Ascending aorta (tissue), 2 donors: Measurements from ENCODE around the gene ST8SIA5. TPM values are rescaled to one million over a fixed set of nuclear protein-coding genes. Genes with fewer than 3 reads are reported as not detected.

Experiments
- DNase-seq, 2 donors: peaks; one replicate each; pipeline ENCODE4 v3.0.0-alpha.2; 2019; ENCODE audit warnings: low spot score in 2 of 2
- H3K27ac ChIP-seq, 2 donors: fragments of 200-600 bp; sonication (generic); one replicate each; pipeline ENCODE4 v1.5.1; 2016 to 2017; ENCODE audit warnings: mild to moderate bottlenecking in 1 of 2
- H3K27me3 ChIP-seq: fragments of 200-600 bp; sonication (generic); one replicate; pipeline ENCODE4 v1.5.1; 2017
- H3K36me3 ChIP-seq, 2 donors: fragments of 200-600 bp; sonication (generic); one replicate each; pipeline ENCODE4 v1.5.1; 2016
- H3K4me1 ChIP-seq, 2 donors: fragments of 200-600 bp; sonication (generic); one replicate each; pipeline ENCODE4 v1.5.1; 2016 to 2017; ENCODE audit warnings: mild to moderate bottlenecking in 1 of 2
- H3K4me3 ChIP-seq, 2 donors: fragments of 200-600 bp; sonication (generic); one replicate each; pipeline ENCODE4 v1.5.1; 2016 to 2017; ENCODE audit warnings: mild to moderate bottlenecking in 1 of 2
- H3K9me3 ChIP-seq, 2 donors: fragments of 200-600 bp; sonication (generic); one replicate each; pipeline ENCODE4 v1.5.1; 2016
- intact Hi-C: fragments of 100-400 bp; cut with DNase I; formaldehyde crosslinking; loops from one replicate; pipeline ENCODE4 v1.15.1; 2023
- total RNA-seq: library from RNA; depleted of rRNA; stranded (reverse); fragments of >200 nt; gene quantifications from one replicate; pipeline ENCODE4 v1.1.0, GENCODE V29; 2016
- TF ChIP-seq, protein P1 (sequence below), 3 experiments: fragments of 200-600 bp in 2 of 3; fragments of 450-650 bp in 1 of 3; sonication (generic) in 2 of 3; IDR thresholded peaks; one replicate each; pipeline ENCODE4 v1.5.1; 2016 to 2019; ENCODE audit warnings: antibody characterized with exemption in 3 of 3, mild to moderate bottlenecking in 1 of 3, moderate library complexity in 1 of 3

The ST8SIA5 gene
- total RNA-seq, 1 donor from 2014 or later: 0.11 TPM

- Histone ChIP-seq H3K27ac (no peak overlapping the region), H3K4me3 (no peak overlapping the region), H3K9me3 (no peaks in the 10 kb centered on the region), H3K4me1 (no peaks in the 10 kb centered on the region), H3K27me3 (no peaks in the 10 kb centered on the region), H3K36me3 (no peaks in the 10 kb centered on the region)
- no peak for DNase-seq
- TF ChIP-seq, protein P1, sequence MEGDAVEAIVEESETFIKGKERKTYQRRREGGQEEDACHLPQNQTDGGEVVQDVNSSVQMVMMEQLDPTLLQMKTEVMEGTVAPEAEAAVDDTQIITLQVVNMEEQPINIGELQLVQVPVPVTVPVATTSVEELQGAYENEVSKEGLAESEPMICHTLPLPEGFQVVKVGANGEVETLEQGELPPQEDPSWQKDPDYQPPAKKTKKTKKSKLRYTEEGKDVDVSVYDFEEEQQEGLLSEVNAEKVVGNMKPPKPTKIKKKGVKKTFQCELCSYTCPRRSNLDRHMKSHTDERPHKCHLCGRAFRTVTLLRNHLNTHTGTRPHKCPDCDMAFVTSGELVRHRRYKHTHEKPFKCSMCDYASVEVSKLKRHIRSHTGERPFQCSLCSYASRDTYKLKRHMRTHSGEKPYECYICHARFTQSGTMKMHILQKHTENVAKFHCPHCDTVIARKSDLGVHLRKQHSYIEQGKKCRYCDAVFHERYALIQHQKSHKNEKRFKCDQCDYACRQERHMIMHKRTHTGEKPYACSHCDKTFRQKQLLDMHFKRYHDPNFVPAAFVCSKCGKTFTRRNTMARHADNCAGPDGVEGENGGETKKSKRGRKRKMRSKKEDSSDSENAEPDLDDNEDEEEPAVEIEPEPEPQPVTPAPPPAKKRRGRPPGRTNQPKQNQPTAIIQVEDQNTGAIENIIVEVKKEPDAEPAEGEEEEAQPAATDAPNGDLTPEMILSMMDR (IDR thresholded peaks at IDR 0.05): no peak
- intact Hi-C loops: no loop called here
Observed at GRCh38 chr18:46678041-46678440, 78.8 kb downstream of the ST8SIA5 start.

GRCh38 chr18:46677611-46678010, 79.2 kb downstream of the ST8SIA5 start:
- TF ChIP-seq, protein P1 (IDR thresholded peaks at IDR 0.05): no peak
- DNase-seq: no peak
- no peaks in the 10 kb centered on the region for H3K27me3 ChIP-seq
- H3K4me1 ChIP-seq: no peaks in the 10 kb centered on the region
- no peaks in the 10 kb centered on the region for H3K36me3 ChIP-seq
- H3K27ac ChIP-seq: no peak overlapping the region
- no peak overlapping the region for H3K4me3 ChIP-seq
- intact Hi-C loops: no loop called here
- no peaks in the 10 kb centered on the region for H3K9me3 ChIP-seq

- no peak for DNase-seq
- Histone ChIP-seq H3K36me3 (no peaks in the 10 kb centered on the region), H3K4me3 (no peak overlapping the region), H3K9me3 (no peaks in the 10 kb centered on the region), H3K4me1 (no peaks in the 10 kb centered on the region), H3K27ac (no peak overlapping the region), H3K27me3 (no peaks in the 10 kb centered on the region)
- intact Hi-C loops: no loop called here
- TF ChIP-seq, protein P1 (IDR thresholded peaks at IDR 0.05): no peak
Observed at GRCh38 chr18:46676182-46676835, 80.5 kb downstream of the ST8SIA5 start.

DNA sequence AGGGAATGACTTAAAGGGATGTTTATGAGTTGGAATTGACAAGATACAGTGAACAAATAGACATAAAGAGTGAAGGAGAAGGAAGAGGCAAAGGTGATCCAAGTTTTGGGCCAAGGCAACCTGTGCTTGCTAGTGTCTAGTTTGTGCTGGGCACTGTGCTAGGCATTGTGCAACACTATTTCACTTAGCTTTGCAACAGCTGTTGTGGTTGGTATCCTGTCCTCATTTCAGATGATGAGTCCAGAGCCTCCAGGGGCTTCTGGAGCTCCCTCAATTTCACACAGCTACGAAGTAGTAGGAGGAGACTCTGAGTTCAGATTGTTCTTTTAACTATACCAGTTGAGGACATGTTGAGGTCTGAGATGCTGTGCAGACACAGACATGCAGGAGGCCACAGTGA, 81.7 kb downstream of the ST8SIA5 start:
- Histone ChIP-seq H3K27ac (no peak overlapping the region), H3K4me3 (no peak overlapping the region), H3K4me1 (no peaks in the 10 kb centered on the region), H3K27me3 (no peaks in the 10 kb centered on the region), H3K9me3 (no peaks in the 10 kb centered on the region), H3K36me3 (no peaks in the 10 kb centered on the region)
- intact Hi-C loops: no loop called here
- TF ChIP-seq, protein P1 (IDR thresholded peaks at IDR 0.05): no peak
- DNase-seq: no peak

GRCh38 chr18:46672062-46672970, 84.5 kb downstream of the ST8SIA5 start:
- intact Hi-C loops: no loop called here
- TF ChIP-seq, protein P1 (IDR thresholded peaks at IDR 0.05): no peak

More at GRCh38 chr18:46672062-46672970, 84.5 kb downstream of the ST8SIA5 start:
- H3K9me3 ChIP-seq: no peaks in the 10 kb centered on the region
- H3K4me3 ChIP-seq: no peak overlapping the region
- no peaks in the 10 kb centered on the region for H3K4me1 ChIP-seq
- no peaks in the 10 kb centered on the region for H3K27me3 ChIP-seq
- no peaks in the 10 kb centered on the region for H3K36me3 ChIP-seq
- H3K27ac ChIP-seq: no peak overlapping the region
- DNase-seq: no peak
